GM18951 (cell line): ENCODE data around the gene SCO2.

ENCODE experiments used
- POLR2A ChIP-seq: IDR thresholded peaks from 4 replicates; pipeline ENCODE4 v1.6.1; 2011; ENCODE audit warnings: mild to moderate bottlenecking; ENCODE audit not compliant: insufficient read length, insufficient read depth; ENCODE audit errors: extremely low read depth
- in situ Hi-C: fragments of 300-500 bp; cut with MboI; formaldehyde crosslinking; loops from one replicate; pipeline ENCODE4 v1.12.0; 2022; ENCODE audit warnings: low sequenced_read_pairs, mixed read lengths, inconsistent platforms; ENCODE audit not compliant: unreplicated experiment

The SCO2 gene

GRCh38 chr22:50563413-50564160 is 38.2 kb upstream of the SCO2 start:
- TF ChIP-seq POLR2A = no peak
- in situ Hi-C loops = no loop called here

- in situ Hi-C loops = no loop called here
- peak; percentile 73 for TF ChIP-seq POLR2A
These were observed 37.4 kb upstream of the SCO2 start, which contains the start of gene SYCE3 for GRCh38 chr22:50562523-50563412. SYCE3 (minus strand) TSS chr22:50562919; CDS start chr22:50556405, 6,514 bp downstream.

GRCh38 chr22:50561401-50562358 is 36.3 kb upstream of the SCO2 start:
- no peak for TF ChIP-seq POLR2A
- in situ Hi-C loops = no loop called here

DNA sequence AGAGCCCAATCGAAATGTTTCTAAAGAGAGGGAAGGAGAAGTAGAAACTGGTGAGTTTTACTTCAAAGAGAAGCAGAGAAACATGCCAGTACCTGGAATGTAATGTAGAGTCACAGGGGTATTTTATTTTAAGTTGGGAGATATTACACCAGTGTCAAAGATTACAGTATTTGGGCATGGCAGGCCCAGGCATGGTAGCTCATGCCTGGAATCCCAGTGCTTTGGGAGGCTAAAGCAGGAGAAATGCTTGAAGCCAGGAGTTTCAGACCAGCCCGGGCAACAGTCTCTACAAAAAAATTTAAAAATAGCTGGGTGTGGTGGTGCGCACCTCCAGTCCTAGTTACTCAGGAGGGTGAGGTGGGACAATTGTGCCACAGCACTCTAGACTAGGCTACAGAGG is 34.6 kb upstream of the SCO2 start:
- in situ Hi-C loops = no loop called here
- TF ChIP-seq POLR2A = no peak

DNA sequence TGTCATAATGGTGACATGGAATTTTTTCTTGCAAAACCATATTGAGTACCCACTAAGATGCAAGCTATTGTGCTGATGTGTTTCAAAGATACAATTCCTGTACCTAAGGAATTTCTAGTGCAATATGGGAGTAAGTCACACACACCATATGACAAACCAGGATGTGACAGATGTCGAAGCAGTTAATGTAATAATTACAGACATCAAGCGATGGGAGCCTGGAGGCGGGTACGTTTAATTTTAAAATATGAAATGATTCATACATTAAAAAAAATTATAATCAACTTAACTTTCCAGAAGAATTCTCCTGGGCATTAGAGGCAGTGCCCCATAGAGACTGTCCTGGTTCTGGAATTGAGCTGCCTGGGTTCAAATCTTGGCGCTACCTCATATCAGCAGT is 31.3 kb upstream of the SCO2 start:
- in situ Hi-C loops = no loop called here
- no peak for TF ChIP-seq POLR2A

DNA sequence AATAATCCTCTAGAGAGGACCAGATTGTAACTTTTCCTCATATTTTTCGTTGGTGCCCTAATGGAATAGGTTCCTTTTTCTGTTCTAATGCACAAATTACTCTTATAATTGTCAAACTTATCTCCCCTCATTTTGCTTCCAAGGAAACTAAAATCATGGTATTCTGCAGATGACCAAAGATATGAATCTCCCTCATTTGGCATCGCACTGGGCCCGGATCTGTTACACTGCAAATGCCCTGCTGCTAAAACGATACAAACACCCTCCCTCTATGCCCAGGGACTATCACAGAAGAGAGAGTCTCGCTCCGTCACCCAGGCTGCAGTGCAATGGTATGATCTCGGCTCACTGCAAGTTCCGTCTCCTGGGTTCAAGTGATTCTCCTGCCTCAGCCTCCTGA is 27.9 kb upstream of the SCO2 start:
- in situ Hi-C loops = no loop called here
- TF ChIP-seq POLR2A = no peak

DNA sequence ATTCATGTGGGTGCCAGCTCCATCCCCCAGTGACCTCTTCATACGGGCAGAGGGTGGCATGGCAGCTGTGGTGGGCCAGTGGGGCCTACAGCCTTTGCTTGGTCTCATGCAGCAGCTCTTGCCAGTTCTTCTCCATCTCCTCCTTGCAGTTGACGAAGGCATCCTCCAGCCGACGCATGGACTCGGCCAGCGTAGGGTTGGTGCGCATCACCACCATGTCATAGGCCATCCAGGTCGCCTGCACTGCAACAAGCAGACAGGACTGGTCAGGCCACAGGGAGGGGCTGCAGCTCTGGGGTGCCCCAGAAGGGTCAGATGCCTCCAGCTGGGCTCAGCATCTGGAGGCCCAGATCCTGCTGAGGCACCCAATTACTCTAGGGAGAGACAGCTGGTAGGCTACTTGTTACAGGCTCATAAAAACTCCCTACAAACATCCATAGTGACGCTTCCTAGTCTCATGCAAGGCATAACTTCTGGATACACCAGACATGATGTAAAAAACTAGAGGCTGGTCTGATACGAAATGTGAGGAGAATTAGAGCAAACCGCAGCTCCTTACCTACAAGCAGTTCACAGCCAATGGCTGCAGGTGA is 25.9 kb upstream of the SCO2 start:
- no peak for TF ChIP-seq POLR2A
- in situ Hi-C loops = no loop called here

- in situ Hi-C loops = no loop called here
- TF ChIP-seq POLR2A = no peak
These were observed 25.0 kb upstream of the SCO2 start for GRCh38 chr22:50550395-50550794.

DNA sequence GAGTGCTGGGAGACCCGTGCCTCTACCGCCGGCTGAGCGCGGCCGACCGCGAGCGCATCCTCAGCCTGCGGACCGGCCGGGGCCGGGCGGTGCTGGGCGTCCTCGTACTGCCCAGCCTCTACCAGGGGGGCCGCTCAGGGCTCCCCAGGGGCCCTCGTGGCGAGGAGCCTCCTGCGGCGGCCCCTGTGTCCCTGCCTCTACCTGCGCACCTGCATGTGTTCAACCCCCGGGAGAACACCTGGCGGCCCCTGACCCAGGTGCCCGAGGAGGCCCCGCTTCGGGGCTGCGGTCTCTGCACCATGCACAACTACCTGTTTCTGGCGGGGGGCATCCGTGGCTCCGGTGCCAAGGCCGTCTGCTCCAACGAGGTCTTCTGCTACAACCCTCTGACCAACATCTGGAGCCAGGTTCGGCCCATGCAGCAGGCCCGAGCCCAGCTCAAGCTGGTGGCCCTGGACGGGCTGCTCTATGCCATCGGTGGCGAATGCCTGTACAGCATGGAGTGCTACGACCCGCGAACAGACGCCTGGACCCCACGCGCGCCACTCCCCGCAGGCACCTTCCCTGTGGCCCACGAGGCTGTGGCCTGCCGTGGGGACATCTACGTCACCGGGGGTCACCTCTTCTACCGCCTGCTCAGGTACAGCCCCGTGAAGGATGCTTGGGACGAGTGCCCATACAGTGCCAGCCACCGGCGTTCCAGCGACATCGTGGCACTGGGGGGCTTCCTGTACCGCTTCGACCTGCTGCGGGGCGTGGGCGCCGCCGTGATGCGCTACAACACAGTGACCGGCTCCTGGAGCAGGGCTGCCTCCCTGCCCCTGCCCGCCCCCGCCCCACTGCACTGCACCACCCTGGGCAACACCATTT is 23.8 kb upstream of the SCO2 start:
- in situ Hi-C loops = no loop called here
- TF ChIP-seq POLR2A = no peak

- TF ChIP-seq POLR2A = peak; percentile 67
- in situ Hi-C loops = no loop called here
These were observed 22.9 kb upstream of the SCO2 start for GRCh38 chr22:50548040-50548920.
